ENCODE measurements around the gene EEFSEC.

DNA sequence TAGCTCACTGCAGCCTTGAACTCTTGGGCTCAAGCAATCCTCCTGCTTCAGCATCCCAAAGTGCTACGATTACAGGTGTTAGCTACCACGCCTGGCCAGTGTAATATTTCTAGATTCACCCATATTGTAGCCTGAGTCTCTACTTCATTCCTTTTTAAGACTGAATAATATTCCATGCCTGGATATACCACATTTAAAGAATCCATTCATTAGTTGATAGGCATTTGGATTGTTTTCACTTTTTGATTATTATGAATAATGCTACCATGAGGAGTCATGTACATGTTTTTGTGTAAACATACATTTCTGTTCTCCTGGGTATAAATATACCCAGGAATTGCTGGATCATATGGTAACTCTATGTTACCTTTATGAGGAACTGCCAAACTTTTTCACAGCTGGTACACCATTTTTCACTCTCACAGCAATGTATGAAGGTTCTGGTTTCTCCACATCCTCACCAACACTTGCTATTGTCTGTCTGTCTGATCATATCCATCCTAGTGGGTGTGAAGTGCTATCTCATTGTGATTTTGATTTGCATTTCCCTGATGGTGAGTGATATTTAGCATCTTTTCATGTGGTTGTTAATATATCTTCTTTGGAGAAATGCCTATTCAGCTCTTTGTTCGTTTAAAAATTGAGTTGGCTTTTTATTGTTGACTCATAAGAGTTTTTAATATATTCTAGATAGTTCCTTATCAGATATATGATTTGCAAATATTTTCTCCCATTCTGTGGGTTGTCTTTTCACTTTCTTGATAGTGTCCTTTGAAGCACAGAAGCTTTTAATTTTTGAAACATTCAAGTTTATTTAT, 32.6 kb downstream of the EEFSEC start:
- no peak for TF ChIP-seq EZH2 (IDR thresholded peaks at IDR 0.05; ENCODE audit: insufficient read depth, poor library complexity, severe bottlenecking)
- no peak for TF ChIP-seq EZH2phosphoT487 (IDR thresholded peaks at IDR 0.05; ENCODE audit: insufficient read depth, low read depth)

All from GM23248 (cell line).